NB4 (cell line): ENCODE measurements around the gene STAB1.

Experiments used
- DNase-seq: peaks from one replicate; pipeline ENCODE4 v3.0.0; 2010; ENCODE audit warnings: low read depth
- H3K4me3 ChIP-seq: one replicate; pipeline ENCODE4 v1.5.1; 2011; ENCODE audit warnings: mild to moderate bottlenecking, low read depth, low read length, moderate library complexity
- CTCF ChIP-seq: IDR thresholded peaks from one replicate; pipeline ENCODE4 v1.5.1; 2012; ENCODE audit warnings: low read depth, low read length
- MAX ChIP-seq: IDR thresholded peaks from 2 replicates; pipeline ENCODE4 v1.6.1; 2011; ENCODE audit warnings: low read depth, low read length
- MYC ChIP-seq: IDR thresholded peaks from 2 replicates; pipeline ENCODE4 v1.6.1; 2011; ENCODE audit warnings: low read depth, low read length
- POLR2A ChIP-seq: IDR thresholded peaks from 2 replicates; pipeline ENCODE4 v1.6.1; 2011; ENCODE audit warnings: mild to moderate bottlenecking; ENCODE audit not compliant: insufficient read length; ENCODE audit errors: extremely low read depth

STAB1 gene

GRCh38 chr3:52532838-52533622 lies 37.9 kb downstream of the STAB1 start:
- no peak for TF ChIP-seq POLR2A
- no peak for TF ChIP-seq CTCF
- no peak for TF ChIP-seq MAX
- TF ChIP-seq MYC, result no peak
- peak overlapping the region; percentile 82 for H3K4me3 ChIP-seq
- DNase-seq, result peak; percentile 51

- H3K4me3 ChIP-seq, result peak within 1 kb of the TSS; percentile 82
- TF ChIP-seq MAX (no peak), CTCF (no peak), POLR2A (no peak), MYC (no peak)
- DNase-seq, result peak; percentile 87
Observed at GRCh38 chr3:52533623-52534280, 38.6 kb downstream of the STAB1 start, which contains the start of gene NT5DC2. TSS of gene NT5DC2 (minus strand) at chr3:52533857. CDS start at chr3:52533737, 120 bp downstream.

DNA sequence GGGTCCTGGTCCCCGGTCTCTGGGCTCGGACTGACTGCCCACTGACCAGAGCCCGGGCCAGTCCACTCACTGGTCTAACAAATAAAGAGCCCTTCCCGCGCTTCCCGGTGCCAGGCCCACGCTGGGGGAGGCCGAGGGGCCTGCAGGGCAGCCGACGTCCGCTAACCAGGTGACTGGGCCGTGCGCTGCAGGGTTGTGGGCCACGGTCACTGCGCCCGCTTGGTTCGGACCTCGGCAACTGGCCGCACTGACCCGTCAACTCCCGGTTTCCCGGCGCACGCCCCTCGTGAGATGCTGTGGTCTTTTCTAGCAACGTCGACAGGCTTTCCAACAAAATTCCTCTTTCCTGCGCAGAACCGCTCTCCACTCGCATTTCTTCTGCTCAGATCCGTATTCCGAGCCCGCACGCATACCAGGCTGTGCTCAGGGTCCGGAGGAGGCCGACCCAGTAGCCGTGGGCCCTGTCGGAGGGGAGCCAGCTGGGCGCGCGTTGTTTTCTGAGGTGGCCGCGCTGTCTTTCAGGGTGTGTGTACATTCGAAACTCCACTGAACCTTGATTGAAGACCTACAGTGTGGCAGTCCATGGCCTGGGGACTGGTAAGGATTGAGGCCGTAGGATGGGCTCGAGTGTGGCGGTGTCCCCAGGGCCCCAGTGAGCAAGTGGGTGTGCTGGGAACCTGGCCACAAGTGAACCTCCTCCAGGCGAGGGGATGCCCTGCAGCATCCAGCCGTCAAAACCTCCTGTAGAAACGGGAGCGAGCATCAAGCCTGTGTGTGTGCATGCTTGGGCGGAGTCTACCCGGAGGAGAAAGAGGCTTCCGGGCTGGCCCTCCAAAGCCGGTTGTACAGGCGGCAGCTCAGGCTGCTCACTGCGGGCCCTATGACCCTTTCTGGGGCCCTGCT lies 39.4 kb downstream of the STAB1 start:
- TF ChIP-seq POLR2A (no peak), MYC (no peak), MAX (no peak; the same call in 1 of the 2 replicates), CTCF (no peak)
- peak; percentile 59 for DNase-seq

GRCh38 chr3:52535411-52536111 lies 40.4 kb downstream of the STAB1 start:
- DNase-seq, result no peak
- no peak overlapping the region for H3K4me3 ChIP-seq
- no peak for TF ChIP-seq MAX
- TF ChIP-seq MYC, result no peak
- no peak for TF ChIP-seq CTCF
- no peak for TF ChIP-seq POLR2A

More for the DNA sequence above, 39.4 kb downstream of the STAB1 start:
- peak overlapping the region; percentile 43 for H3K4me3 ChIP-seq

- no peak overlapping the region for H3K4me3 ChIP-seq
- TF ChIP-seq MAX, result no peak
- no peak for TF ChIP-seq CTCF
- no peak for TF ChIP-seq MYC
- TF ChIP-seq POLR2A, result no peak
- no peak for DNase-seq
Observed at GRCh38 chr3:52536112-52536368, 40.9 kb downstream of the STAB1 start.
